Stimulated activated CD8-positive, alpha-beta memory T cell treated with anti-CD3 and anti-CD28 coated beads, Interleukin-4, amount 100 ng/mL, for 1 hour (primary cell): Measurements from ENCODE around the gene SFMBT1.
"Not testable (repeated sequence)": the region's sequence is repeated elsewhere in the genome, so short reads cannot be mapped to it uniquely, and the experiment has no call there.

ENCODE experiments used
- DNase-seq, 2 donors: peaks; one replicate each; pipeline ENCODE4 v3.0.0-alpha.2; 2020; ENCODE audit warnings: low read depth in 2 of 2, low spot score in 1 of 2

SFMBT1 gene

DNA sequence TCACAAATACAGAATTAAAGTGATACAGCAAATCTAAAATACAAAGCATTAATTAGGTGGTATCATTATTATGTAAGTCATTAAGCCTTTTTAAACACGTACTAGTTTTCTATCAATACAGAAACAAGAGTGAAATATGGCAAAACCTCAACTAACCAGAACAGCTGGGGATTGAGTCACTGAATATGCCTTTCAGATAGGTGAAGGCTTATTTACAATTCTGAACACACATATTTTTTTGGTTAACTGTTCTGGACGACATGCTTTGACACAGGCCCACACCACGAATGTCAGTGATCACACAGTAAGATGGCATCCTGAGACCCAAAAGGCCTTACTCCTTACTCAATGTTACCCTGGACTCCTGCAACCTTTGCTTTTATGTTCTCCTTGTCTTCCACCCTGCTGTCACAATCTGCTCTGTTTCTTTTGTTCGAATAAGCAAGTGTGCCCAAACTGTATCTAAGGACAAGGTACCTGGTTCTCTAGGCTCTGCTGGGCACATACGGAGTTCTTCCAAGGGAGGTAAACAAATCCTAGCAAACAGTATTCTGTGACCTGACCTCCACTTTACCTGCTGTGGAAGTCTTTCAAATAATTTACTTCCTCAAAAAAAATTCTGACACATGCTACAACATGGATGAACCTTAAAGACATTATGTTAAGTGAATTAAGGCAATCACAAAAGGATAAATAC, 7.0 kb downstream of the SFMBT1 start:
- no peak for DNase-seq

DNA sequence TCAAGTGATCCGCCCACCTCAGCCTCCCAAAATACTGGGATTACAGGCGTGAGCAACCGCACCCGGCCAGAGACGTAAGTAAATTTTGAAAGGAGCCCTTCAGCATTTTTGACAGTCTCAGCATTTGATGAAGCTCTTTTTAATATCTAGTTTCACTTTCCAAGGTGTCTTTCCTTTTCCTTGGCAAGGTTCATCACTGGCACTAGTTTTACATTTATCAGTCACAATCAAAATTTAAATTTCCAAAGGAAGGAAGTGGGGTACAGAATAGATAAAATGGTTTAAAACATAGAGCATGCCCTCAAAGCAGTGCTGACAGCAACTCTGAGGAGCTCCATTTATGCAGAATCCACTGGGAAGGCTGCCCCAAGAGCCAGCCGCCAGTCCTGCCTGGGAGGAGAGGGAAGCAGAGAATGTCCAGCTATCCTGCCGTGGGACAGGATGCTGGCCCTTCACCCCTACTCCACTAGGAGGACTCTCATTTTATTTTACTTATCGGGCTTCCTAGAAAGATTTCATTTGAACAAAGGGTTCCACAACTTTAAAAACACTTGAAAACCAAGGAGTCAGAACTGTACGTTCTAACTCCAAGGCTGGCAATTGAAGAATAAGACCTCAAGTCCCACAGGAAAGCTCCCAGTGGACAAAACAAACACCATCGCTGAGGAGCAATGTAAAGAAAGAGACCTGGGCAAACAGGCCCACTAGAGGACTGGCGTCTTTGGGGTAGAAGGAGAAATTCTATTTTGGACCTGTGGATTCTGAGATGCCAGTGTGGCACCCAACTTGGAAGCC, 9.9 kb downstream of the SFMBT1 start:
- no peak for DNase-seq

DNA sequence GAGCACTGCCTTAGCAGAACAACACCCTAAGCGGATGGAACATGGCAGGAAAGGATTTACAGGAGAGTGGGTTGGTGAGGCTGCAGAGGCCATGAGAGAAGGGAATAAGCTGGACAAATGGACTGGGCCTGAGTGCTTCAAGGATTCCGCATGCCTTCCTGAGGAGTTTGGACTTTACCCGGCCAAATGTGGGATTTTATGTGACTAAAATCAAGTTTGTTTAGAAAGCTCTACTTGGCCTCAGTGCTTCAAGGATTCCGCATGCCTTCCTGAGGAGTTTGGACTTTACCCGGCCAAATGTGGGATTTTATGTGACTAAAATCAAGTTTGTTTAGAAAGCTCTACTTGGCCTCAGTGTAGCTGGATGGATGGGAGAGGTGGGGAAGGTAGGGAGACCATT, 10.9 kb downstream of the SFMBT1 start:
- DNase-seq, result not testable (repeated sequence)

DNA sequence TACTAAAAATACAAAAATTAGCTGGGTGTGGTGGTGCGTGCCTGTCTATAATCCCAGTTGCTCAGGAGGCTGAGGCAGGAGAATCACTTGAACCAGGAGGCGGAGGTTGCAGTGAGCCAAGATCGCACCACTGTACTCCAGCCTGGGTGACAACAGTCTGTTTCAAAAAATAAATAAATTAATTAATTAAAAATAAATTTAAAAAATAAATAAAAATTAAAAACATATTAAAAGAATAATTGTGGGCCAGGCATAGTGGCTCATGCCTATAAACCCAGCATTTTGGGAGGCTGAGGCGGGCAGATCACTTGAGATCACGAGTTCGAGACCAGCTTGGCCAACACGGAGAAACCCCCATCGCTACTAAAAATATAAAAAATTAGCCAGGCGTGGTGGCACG, 11.5 kb downstream of the SFMBT1 start:
- not testable (repeated sequence) for DNase-seq

DNA sequence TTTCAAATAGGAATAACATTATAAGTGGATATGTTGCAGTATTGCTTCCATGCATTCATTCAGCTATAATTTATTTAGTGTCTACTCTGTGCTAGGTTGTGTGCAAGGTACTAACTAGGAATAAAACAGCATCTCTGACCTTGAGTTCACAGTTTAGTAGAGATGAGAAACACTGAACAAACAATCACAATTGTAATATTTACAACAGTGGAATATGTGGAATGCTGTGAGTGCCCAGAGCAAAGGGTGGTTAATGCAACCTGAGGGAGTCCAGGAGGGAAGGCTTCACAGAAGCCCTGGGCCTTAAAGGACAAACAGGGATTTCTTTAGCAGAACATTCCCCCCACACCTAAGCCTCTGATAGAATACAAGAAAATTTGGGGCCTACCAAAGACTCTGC, 13.3 kb downstream of the SFMBT1 start:
- no peak for DNase-seq

DNA sequence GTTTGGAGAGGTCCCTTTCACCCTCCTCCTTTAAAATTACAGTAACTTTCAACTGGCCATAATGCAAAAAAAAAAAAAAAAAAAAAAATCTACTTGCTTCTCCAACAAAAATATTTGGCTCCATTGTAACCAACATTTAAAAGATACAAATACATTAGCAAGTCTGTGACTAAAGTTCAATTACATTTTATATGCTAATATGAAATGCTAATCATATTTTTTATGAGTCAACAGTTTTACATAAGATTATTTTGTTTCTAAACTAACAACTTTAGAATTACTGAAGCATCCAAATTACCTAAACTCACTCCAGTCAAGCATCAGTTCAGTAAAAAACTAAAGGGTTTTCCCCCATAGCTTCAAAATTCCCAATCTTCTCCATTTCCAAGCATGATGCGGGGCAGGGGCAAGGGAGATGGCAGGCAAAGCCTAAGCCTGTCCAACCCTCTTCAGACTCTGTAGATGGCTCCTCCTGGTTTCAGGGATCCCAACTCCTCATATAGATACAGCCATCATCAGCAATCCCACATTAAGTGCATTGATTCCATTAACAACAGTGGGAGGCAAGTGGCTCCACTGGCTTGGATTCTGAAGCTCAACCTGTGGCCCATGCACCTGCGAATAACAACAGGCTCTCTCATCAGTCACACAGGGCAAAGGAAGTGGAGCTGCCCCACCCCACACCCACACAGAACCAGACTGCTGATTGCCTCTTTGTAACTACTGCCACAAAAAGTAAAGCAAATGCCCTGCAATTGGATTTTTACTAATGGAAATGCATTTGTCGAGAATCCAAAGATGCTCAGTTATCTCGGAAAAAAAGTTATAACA, 15.0 kb downstream of the SFMBT1 start:
- no peak for DNase-seq

DNA sequence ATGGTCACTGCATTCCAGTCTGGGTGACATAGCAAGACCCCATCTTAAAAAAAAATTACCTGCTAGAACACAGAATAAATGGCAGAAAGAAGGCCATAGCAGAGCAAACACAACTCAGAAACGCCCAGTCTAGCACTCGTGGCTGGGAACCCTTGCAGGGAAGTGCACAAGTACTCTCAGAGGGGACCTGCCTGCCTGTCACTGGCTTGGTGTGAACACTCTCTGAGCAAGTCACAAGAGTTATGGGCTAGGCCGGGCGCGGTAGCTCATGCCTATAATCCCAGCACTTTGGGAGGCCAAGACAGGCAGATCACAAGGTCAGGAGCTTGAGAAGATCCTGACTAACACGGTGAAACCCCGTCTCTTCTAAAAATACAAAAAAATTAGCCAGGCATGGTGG, 17.2 kb downstream of the SFMBT1 start:
- DNase-seq, result no peak

DNA sequence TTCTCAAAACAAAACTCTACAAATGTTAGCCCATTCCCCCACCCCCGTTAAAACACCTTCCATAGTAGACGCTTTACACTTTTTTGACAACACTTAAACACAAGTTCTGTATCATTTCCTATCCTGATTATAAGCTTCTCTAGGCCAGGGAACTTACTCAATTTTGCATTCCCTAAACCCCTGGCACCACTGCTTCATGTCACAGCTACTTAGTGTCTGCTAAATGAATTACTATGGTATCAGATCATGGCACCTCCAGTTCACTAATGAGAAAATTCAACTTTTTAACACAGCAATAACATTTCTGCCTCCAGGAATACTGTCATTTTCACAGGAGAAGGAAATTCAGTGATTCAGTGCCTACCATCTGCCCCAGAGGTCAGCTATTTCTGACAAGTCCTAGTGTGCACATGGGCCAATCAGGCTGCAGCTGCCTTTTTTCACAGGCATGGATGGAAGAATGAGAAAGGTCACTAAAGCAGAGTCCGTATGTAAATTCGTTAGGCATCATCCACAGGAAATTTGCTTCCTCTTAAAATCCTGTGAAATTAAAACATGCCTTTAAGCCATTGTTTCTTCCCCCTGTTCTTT, 18.5 kb downstream of the SFMBT1 start:
- DNase-seq, result no peak

DNA sequence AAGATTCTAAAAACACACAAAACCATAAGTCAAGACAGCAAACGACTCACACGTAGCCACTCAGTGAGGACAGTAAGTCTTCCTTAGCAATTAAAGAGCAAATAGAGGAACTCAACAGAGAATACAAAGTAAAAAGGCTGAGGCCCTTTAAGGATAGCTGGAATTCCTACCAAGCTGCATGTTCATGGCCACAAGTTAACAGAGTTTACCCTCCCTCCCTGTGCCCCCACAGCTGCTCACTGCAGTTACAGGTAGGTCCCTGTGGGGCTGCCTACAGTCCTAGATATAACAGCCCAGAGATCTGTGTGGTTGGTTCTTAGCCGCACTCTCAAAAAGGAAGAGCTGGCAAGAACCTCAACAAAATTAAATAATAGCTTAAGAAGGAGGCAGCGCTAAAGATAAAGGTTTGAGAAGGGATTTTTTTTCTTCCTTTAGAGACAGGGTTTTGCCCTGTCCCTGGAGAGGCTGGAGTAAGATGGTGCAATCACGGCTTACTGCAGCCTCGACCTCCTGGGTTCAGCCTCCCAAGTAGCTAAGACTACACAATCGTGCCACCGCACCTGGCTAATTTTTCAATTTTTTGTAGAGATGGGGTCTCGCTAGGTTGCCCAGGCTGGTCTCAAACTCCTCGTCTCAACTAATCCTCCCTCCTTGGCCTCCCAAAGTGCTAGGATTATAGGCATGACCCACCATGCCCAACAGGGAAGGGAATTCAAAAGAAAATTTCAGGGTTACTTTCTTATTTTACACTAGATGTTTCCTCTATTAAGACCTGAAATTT, 19.3 kb downstream of the SFMBT1 start:
- DNase-seq, result no peak

DNA sequence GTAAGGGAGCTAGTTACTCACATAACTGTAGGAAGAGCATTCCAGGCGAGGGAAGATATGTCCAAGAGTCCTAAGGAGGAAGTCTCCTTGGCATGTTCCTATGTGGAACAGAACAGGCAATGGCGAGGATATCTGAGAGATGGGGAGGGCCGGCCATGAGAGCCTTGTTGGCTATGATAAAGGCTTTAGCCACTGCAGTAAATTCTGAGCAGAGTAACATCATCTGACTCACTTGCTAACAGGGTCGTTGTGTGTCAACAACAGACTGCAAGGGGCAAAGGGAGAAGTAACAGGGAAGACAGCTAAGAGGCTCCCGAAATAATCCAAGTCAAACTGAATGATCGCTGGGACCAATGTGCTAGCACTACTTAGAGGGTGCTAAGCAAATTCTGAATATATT, 21.6 kb downstream of the SFMBT1 start:
- DNase-seq, result no peak

DNA sequence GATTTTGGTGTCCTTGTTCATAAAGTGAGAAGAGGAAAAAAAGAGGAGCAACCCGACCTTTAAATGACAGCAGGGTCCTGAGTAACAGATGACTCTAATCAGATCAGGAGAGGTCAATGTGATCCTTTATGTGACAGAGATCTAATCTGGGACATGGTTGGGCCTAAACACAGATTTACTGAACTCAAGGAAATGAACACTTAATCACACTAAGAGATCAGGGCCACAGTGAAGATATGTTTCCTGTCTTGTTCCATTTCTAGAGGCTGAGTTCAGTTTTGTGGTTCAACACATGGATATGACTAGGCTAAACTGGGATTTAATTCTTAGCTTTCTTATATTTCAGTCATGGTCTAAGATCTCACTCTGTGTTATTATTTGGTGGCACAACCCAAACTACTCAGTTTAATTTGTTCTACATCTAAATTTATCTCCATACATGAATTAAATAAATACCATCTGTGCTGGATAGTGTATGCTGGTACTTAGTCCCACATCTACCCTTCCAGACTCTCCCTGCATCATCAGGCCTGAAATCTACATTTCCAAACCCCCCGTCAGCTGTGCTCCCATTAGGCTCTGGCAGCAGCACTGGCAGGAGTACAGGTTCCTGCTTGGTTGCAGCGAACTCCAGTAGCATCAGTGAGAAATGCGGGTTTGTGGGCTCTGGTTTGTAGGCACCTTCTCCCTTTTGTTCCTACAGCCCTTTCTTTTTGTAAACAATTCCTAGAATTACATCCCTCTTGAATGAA, 22.6 kb downstream of the SFMBT1 start:
- DNase-seq, result no peak

DNA sequence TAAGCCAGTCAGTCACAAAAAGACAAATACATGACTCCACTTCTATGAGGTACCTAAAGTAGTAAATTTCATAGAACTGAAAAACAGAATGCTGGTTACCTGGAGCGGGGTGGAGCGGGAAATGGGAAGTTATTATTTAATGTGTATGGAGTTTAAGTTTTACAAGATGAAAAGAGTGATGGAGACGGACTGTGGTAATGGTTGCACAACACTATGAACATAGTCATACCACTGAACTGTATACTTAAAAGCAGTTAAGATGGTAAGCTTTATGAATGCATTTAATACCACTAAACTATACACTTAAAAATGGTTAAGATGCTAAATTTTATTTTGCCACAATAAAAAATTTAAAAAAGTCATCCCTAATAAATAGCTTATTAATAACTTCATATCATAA, 23.2 kb downstream of the SFMBT1 start:
- DNase-seq, result no peak

DNA sequence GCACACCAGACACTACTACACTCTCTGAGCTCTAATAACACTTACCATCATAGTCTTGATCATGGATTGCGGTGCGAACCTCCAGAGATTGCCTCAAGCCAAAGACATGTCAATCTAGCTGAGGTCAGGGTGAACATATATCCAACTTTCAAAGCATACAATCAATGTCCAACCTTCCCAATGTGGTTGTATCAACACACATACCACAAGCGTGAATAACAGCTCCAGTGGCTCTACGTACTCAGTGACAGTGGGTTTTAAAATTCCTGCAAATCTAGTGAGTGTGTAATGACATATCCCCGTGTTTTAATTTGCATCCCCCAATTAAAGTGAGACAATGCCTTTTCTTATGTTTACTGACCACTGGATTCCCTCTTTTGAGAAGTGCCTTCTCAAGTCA, 29.6 kb downstream of the SFMBT1 start:
- no peak for DNase-seq

DNA sequence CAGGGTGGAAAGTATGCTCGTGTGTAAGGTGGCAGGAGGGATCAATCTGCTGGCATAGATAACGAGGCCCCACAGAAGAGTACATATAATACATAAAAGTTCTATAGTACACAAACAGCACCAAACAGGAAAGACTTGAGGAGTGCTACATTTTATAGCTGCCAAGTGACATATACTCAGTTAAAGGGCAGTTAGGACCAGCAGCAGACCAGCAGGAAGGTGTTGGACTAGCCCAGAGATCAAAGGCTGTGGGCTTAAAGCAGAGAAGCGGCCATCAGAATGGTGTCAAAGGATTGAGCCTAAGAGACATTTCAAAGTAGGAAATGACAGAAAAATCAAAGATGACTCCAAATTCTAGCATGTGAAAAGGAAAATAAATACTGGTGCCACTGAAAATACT, 34.5 kb downstream of the SFMBT1 start:
- no peak for DNase-seq

DNA sequence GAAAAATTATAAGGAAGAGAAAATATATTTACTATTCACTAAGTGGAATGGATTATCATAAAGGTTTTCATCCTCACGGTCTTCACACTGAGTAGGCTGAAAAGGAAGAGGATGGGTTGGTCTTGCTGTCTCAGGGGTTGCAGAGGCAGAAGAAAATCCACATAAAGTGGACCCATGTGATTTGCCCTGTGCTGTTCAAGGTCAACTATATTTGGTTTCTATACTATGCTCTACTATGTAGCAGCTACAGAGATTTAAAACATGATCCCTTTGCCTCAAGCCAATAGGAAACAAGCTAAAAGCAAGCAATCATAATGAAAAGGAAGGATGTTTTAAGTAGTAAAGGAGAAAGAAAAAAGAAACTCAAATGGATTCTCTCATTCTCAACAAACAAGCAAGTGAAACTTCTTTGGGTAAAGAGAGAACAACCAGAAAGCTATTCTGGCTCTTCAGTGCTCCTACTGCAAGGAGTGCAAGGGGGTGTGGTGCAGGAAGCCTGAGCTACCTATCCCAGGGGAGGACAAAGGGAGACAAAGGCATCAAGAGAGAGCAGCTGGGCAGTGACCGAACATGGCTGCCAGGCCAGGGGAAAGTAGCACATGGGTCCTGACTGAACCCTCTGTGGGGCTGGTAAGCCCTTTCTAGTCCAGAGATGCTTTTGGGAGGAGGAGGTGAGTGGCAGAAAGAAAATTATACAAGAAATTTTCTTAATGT, 35.9 kb downstream of the SFMBT1 start:
- DNase-seq, result no peak

DNA sequence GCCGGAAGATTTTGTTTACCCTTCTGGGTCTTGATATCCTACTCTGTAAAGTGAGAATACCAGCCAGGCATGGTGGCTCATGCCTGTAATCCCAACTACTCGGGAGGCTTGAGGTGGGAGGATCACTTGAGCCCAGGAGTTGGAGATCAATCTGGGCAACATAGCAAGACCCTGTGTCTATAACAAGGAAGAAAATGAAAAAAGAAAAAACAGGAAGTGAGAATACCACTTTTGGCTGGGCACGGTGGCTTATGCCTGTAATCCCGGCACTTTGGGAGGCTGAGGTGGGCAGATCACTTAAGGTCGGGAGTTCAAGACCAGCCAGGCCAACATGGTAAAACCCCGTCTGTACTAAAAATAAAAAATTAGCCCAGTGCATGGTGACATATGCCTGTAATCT, 36.9 kb downstream of the SFMBT1 start:
- DNase-seq, result no peak

DNA sequence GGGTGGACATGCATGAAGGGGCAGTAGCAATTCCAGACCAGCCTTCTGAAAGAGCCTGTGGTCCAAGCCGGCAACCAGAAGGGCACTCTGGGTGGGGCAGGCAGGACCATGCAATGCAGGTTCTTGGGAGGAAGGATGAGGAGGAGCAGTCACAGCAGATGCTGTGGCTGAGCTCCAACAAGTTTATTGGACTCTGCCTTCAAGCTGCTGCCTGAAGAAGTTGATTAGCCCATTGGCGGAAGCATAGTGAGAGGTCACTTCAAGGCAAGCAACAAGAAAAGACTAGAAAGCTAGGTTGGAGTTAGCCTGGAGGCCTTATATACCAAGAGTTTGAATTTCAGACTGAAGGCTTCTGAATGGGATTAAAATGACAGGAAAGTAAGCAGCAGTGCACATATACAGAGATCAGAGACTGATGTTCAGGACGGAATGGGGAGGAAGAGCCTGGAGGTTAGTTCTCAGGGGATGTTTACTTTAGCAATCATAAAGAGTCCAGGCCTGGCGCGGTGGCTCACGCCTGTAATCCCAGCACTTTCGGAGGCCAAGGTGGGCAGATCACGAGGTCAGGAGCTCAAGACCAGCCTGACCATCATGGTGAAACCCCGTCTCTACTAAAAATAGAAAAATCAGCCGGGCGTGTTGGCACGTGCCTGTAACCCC, 39.9 kb downstream of the SFMBT1 start:
- no peak for DNase-seq

DNA sequence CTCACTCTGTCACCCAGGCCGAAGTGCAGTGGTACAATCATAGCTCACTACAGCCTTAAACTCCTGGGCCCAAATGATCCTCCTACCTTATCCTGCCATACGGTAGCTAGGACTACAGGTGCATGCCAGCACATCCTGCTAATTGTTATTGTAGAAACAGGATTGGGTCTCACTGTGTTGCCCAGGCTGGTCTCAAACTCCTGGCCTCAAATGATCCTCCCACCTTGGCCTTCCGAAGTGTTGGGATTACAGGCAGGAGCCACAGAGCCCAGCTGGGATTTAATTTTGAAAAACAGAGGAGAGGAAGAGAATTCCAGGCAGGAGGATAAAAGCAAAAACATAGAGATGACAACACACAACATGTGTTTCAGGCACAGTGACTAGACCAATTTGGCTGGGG, 40.5 kb downstream of the SFMBT1 start:
- DNase-seq, result no peak

DNA sequence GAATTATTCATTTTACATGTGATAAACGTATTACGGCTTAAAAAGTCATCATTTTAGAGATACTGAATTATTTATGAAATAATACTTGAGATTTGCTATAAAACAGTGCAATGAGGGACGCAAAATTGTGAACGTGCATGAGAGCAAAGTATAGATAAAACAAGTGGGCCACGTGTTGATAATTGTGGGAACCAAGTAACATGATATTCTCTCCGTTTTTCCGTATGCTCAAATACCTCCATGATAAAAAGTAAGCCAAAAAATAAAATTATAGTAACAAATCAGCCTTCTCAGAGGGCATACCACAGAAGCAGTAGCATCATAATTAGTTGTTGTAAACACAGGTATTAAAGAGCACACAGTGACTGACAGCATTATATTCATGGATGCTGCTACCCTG, 42.6 kb downstream of the SFMBT1 start:
- DNase-seq, result no peak
